Measurements from ENCODE around the gene MGRN1. TPM values are rescaled to one million over a fixed set of nuclear protein-coding genes. Genes with fewer than 3 reads are reported as not detected.

MGRN1 gene
- total RNA-seq, 6 donors from 2014 or later = 49.0 to 148 (median 99.1) TPM

DNA sequence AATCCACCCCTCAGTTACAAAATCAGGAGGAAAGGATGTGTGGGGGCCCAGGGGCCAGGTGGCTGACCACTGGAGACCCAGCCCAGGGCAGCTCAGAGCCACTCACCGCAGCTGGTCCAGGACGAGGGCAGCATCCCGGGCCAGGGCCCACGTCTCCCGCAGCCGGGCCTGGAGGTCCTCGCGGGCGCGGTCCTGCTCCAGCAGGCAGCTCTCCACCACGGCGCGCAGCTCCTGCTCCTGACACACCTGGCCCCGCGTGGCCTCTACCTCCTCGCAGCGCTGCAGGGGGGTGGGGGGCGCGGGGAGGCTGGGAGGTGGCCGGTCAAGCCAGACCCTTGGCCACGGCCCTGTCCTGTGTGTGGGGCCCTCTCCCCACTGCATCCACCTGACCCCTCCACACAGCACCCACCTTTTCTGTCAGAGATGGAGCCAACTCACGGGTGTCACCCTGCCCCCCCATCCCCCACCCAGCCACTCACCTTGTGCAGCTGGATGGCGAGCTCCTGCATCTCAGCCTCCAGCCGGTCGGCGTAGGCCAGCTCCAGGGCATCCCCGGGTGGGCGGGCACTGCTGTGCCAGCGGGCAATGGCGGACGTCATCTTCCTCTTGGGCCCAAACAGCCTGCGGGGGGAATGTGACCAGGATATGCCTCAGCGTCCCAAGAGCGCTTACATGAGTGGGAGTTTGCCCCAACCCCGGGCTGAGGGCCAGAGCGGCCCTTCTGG is 73.9 kb downstream of the MGRN1 start:
- H3K4me1 ChIP-seq = peaks cover 8 to 17% (median 9%) of the 10 kb centered on the region in 4 donors
- H3K27me3 ChIP-seq = no peaks in the 10 kb centered on the region
- H3K4me3 ChIP-seq = no peak overlapping the region
- ATAC-seq (ENCODE audit: low FRiP score in 2 of 2) (no peak), DNase-seq (peak in 1 of 2 donors; percentile 82)
- H3K9me3 ChIP-seq = no peaks in the 10 kb centered on the region
- H3K27ac ChIP-seq = no peak overlapping the region
- TF ChIP-seq, protein P1, sequence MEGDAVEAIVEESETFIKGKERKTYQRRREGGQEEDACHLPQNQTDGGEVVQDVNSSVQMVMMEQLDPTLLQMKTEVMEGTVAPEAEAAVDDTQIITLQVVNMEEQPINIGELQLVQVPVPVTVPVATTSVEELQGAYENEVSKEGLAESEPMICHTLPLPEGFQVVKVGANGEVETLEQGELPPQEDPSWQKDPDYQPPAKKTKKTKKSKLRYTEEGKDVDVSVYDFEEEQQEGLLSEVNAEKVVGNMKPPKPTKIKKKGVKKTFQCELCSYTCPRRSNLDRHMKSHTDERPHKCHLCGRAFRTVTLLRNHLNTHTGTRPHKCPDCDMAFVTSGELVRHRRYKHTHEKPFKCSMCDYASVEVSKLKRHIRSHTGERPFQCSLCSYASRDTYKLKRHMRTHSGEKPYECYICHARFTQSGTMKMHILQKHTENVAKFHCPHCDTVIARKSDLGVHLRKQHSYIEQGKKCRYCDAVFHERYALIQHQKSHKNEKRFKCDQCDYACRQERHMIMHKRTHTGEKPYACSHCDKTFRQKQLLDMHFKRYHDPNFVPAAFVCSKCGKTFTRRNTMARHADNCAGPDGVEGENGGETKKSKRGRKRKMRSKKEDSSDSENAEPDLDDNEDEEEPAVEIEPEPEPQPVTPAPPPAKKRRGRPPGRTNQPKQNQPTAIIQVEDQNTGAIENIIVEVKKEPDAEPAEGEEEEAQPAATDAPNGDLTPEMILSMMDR (IDR thresholded peaks at IDR 0.05) = no peak
- TF ChIP-seq EP300 (IDR thresholded peaks at IDR 0.05) (no peak), POLR2AphosphoS5 (IDR thresholded peaks at IDR 0.05) (no peak)
- peaks cover 12 to 81% (median 52%) of the 10 kb centered on the region in 4 donors for H3K36me3 ChIP-seq
- WGBS, 2 donors = 85 to 97% methylated on average over 6 to 19 of the region's 36 CpGs

DNA sequence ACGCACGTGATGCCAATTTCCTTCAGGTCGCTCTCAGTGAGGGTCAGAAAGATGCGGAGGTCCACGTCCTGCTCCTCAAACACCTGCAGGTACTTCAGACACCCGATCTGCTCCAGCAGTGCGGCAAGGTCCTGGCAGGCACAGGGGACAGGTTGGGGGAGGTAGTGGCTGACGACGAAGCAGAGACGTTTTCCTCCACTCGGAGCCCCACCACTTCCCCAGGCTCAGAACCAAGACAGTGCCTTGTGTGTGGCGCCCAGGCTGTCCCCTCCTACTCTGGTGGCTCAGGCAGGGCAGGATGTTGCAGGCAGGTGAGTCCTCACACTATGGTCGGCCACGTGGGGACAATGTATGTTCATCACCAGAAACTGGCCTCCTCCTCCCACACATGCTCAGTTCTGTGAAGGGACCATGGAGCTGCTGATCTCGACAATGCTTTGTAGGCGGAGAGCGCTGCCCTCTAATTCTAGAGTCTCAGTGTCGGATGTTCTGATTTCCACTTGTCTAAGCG is 74.5 kb downstream of the MGRN1 start:
- H3K9me3 ChIP-seq = no peaks in the 10 kb centered on the region
- TF ChIP-seq EP300 (IDR thresholded peaks at IDR 0.05) (no peak), POLR2A (IDR thresholded peaks at IDR 0.05) (no peak), POLR2AphosphoS5 (IDR thresholded peaks at IDR 0.05) (no peak)
- TF ChIP-seq, protein P1 (IDR thresholded peaks at IDR 0.05) = no peak
- H3K4me1 ChIP-seq = peaks cover 8 to 14% (median 9%) of the 10 kb centered on the region in 4 donors
- 89 to 95% methylated on average over 10 to 19 of the region's 19 CpGs for WGBS, 2 donors
- no peak for DNase-seq
- no peak for ATAC-seq (ENCODE audit: low FRiP score in 2 of 2)
- no peak overlapping the region for H3K4me3 ChIP-seq
- no peaks in the 10 kb centered on the region for H3K27me3 ChIP-seq
- H3K27ac ChIP-seq = no peak overlapping the region
- H3K36me3 ChIP-seq = peaks cover 12 to 87% (median 56%) of the 10 kb centered on the region in 4 donors

DNA sequence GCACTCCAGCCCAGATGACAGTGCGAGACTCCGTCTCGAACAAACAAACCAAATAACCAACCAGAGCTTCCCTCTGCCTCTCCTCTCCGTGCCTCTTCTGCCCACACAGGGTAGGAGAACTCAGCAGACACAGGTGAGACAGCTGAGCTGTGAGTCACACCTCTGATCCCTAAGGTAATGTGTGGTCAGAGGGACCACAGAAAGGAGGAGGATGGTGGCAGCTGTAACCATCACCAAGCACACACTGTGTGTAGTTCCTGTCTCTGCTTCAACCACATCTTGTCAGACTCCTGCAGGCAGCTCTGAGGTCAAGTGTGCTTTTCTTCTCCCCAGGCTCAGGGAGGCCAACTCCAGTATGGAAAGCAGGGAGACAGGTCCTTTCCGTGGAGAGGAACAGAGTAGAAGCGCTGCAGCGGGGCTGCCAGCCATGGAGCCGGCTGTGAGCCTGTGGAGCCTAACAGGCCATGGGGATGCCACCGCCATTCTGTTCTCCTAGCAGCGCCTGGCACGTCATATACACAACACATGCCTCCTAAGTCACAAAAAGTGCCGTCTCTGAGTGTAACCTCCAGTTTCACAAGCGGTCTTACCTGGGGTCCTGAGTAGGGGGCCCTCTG is 75.9 kb downstream of the MGRN1 start:
- H3K4me3 ChIP-seq = no peak overlapping the region
- WGBS, 2 donors = 89 to 98% methylated on average over 12 to 13 of the region's 13 CpGs
- no peak for TF ChIP-seq POLR2AphosphoS5 (IDR thresholded peaks at IDR 0.05)
- H3K9me3 ChIP-seq = no peaks in the 10 kb centered on the region
- peaks cover 12 to 95% (median 65%) of the 10 kb centered on the region in 4 donors for H3K36me3 ChIP-seq
- no peaks in the 10 kb centered on the region for H3K27me3 ChIP-seq
- peaks cover 0 to under 1% (median 0%) of the 10 kb centered on the region in 4 donors for H3K4me1 ChIP-seq
- no peak for ATAC-seq (ENCODE audit: low FRiP score in 2 of 2)
- DNase-seq = no peak
- no peak overlapping the region for H3K27ac ChIP-seq

DNA sequence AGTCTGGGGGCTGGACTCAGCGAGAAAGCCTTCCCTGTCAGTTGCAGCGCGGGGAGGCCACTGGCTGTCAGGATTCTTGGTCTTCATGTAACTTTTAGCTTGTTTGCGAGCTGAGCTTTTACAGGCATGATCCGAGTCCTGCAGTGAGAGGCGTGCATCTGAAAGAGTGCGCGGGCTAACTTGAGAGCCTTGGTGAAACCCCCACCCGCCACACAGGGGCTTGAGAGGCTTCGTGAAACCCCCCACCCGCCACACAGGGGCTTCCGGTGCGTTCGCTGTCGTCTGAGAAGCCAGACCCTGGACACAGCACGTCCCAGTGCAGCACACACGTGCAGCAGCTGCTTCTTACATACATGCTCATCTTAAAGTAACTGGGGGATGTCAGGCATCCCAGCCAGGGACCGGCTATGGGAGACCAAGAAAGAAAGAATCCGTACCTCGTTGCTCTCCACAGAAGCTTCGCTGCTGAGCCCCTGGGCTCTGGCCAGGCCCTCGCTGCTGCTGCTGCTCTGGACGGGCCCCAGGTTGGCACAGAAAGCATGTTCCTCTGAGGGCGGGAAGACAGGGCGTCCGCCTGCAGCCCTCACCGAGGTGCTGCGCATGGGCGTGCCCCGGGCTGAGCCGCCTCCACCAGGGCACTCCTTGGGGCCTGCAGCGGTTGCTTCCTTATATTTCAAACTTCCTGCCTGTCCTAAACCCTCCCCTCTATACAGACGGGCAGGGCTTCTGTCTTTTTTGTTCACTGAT is 76.5 kb downstream of the MGRN1 start:
- WGBS, 2 donors = 91 to 93% methylated on average over 19 to 33 of the region's 33 CpGs
- H3K4me3 ChIP-seq = no peak overlapping the region
- no peak for TF ChIP-seq POLR2AphosphoS5 (IDR thresholded peaks at IDR 0.05)
- peaks cover 8 to 94% (median 60%) of the 10 kb centered on the region in 4 donors for H3K36me3 ChIP-seq
- ATAC-seq (ENCODE audit: low FRiP score in 2 of 2) (no peak), DNase-seq (peak in 1 of 2 donors; percentile 70)
- no peaks in the 10 kb centered on the region for H3K27me3 ChIP-seq
- no peaks in the 10 kb centered on the region for H3K9me3 ChIP-seq
- no peaks in the 10 kb centered on the region for H3K4me1 ChIP-seq
- H3K27ac ChIP-seq = no peak overlapping the region

DNA sequence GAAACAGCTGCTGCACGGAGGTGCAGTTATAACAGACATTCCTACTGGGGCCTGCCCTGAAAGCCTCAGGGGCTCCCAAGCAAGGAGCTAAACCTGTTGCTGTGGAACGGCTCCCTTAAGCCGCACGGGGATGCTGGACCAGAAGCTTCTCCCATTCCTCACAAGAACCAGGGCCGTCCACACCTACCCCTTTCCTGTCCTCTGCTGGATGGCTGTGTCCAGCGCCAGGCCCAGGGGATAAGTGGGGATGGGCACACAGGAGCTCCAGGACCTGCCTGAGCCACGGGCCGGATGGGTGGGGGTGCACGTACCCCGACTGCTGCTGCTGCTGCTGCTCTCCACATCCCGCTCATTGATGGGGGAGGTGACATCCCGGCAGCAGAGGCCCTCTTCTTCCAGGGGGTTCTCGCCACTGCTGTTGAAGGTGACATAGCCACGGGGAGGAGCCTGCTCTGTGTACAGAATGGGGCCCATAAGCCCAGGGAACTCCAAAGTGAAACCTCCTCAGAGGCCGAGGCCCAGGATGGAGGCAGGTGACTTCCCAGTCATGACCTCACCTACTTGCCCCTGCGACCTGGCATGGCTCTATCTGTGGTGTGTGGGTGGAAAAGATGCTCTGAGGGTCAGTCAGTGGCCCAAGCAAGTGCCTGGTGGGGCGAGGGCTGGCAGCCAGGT is 77.3 kb downstream of the MGRN1 start:
- Histone ChIP-seq H3K4me3 (no peak overlapping the region), H3K4me1 (no peaks in the 10 kb centered on the region), H3K27ac (no peak overlapping the region), H3K27me3 (no peaks in the 10 kb centered on the region), H3K36me3 (peaks cover 8 to 94% (median 57%) of the 10 kb centered on the region in 4 donors), H3K9me3 (no peaks in the 10 kb centered on the region)
- TF ChIP-seq POLR2A (IDR thresholded peaks at IDR 0.05) (no peak), EP300 (IDR thresholded peaks at IDR 0.05) (no peak), POLR2AphosphoS5 (IDR thresholded peaks at IDR 0.05) (no peak)
- TF ChIP-seq, protein P1 (IDR thresholded peaks at IDR 0.05) = no peak
- DNase-seq = no peak
- ATAC-seq (ENCODE audit: low FRiP score in 2 of 2) = no peak
- WGBS, 2 donors = 94 to 95% methylated on average over 9 to 17 of the region's 17 CpGs

All from upper lobe of left lung (tissue), 6 donors.